Activated naive CD8-positive, alpha-beta T cell (primary cell): Measurements from ENCODE around the gene GTF3C1.

ENCODE experiments used
- H3K27ac Mint-ChIP-seq: one replicate; pipeline ENCODE4 v1.8.0; 2021; ENCODE audit warnings: mixed read lengths
- H3K27me3 Mint-ChIP-seq: one replicate; pipeline ENCODE4 v1.8.0; 2021; ENCODE audit warnings: mixed read lengths
- H3K36me3 Mint-ChIP-seq: one replicate; pipeline ENCODE4 v1.8.0; 2021; ENCODE audit warnings: mixed read lengths
- H3K4me1 Mint-ChIP-seq: one replicate; pipeline ENCODE4 v1.8.0; 2021; ENCODE audit warnings: low read depth, mixed read lengths
- H3K4me3 Mint-ChIP-seq: one replicate; pipeline ENCODE4 v1.8.0; 2021; ENCODE audit warnings: mild to moderate bottlenecking, mixed read lengths
- H3K9me3 Mint-ChIP-seq: one replicate; pipeline ENCODE4 v1.8.0; 2021; ENCODE audit warnings: low read depth, mixed read lengths

Gene GTF3C1

GRCh38 chr16:27473101-27473900 is 76.4 kb downstream of the GTF3C1 start:
- Mint-ChIP-seq H3K36me3 (peaks cover 18% of the 10 kb centered on the region), H3K27ac (no peak overlapping the region), H3K4me1 (no peaks in the 10 kb centered on the region), H3K9me3 (no peaks in the 10 kb centered on the region), H3K27me3 (no peaks in the 10 kb centered on the region), H3K4me3 (no peak overlapping the region)

GRCh38 chr16:27472091-27473020 is 77.4 kb downstream of the GTF3C1 start:
- Mint-ChIP-seq H3K36me3 (peaks cover 23% of the 10 kb centered on the region), H3K27ac (peak overlapping the region; percentile 35), H3K4me1 (no peaks in the 10 kb centered on the region), H3K4me3 (no peak overlapping the region), H3K9me3 (no peaks in the 10 kb centered on the region), H3K27me3 (no peaks in the 10 kb centered on the region)

- no peaks in the 10 kb centered on the region for H3K4me1 Mint-ChIP-seq
- H3K27me3 Mint-ChIP-seq = no peaks in the 10 kb centered on the region
- H3K27ac Mint-ChIP-seq = no peak overlapping the region
- H3K4me3 Mint-ChIP-seq = no peak overlapping the region
- no peaks in the 10 kb centered on the region for H3K9me3 Mint-ChIP-seq
- H3K36me3 Mint-ChIP-seq = peaks cover 29% of the 10 kb centered on the region
Measured at GRCh38 chr16:27471661-27472060, 78.1 kb downstream of the GTF3C1 start.

DNA sequence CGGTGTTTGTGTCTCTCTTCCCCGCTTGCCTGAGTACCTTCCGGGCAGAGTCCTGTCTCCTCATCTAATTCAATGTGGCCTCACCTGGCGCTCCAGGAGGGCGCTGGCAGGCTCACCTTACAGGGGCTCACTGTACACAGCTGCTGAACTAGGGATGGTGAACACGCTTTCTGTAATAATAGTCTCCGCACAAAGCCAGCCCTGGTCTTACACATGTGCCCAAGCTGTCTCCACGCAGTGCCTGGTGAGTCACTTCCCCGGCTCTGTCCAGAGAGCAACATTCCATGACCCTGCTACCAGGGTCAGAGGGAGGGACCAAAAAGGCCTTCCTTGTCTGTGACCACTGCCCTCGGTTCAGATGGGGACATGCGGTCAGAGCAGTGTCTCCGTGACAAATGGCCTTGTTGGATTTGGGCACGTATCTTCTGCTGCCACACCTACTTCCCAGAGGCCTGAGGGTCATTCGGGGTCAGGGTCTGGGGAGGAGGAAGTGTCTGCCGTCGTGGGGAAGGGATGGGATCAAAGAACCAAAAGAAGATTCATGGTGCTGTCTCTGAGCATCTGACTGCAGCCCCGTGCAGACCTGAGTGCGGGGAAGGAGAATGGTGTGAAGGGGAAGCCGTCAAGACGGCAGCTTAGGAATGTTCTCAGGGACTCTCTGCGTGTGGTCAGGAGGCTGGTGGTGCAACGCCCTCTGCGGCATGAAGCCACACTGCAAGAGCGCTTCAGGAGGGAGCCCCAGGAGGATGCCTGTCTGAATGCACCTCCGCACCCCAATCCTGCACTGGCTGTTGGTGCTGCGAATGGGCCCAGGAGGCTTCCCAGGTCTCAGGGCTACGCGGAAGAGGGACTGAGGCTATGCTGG is 78.9 kb downstream of the GTF3C1 start:
- Mint-ChIP-seq H3K4me3 (no peak overlapping the region), H3K4me1 (peaks cover 9% of the 10 kb centered on the region), H3K9me3 (no peaks in the 10 kb centered on the region), H3K27ac (no peak overlapping the region), H3K36me3 (peaks cover 36% of the 10 kb centered on the region), H3K27me3 (no peaks in the 10 kb centered on the region)

GRCh38 chr16:27468941-27469531 is 80.7 kb downstream of the GTF3C1 start:
- Mint-ChIP-seq H3K4me1 (peaks cover 20% of the 10 kb centered on the region), H3K27ac (no peak overlapping the region), H3K9me3 (no peaks in the 10 kb centered on the region), H3K4me3 (no peak overlapping the region), H3K27me3 (no peaks in the 10 kb centered on the region), H3K36me3 (peaks cover 33% of the 10 kb centered on the region)

DNA sequence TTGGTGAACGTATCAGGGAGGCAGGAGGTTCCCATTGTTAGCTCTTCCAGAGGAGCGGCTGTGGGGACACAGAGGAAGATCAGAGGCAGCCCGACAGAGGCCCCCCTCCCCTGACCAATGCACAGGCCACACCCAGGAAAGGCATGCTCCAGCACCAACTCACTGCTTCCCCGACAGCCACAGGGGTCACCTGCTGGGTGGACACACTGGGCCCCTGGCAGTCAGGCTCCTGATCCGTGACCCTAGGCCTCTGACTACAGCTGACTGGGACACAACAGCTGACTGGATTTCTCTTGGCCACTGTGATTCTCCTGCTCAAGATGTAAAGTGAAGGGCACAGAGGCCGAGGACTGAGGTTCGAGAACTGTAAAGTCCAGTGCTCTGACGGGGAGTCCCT is 84.2 kb downstream of the GTF3C1 start:
- Mint-ChIP-seq H3K4me1 (peaks cover 45% of the 10 kb centered on the region), H3K27me3 (no peaks in the 10 kb centered on the region), H3K27ac (peak overlapping the region; percentile 61), H3K4me3 (no peak overlapping the region), H3K9me3 (no peaks in the 10 kb centered on the region), H3K36me3 (peaks cover 30% of the 10 kb centered on the region)

DNA sequence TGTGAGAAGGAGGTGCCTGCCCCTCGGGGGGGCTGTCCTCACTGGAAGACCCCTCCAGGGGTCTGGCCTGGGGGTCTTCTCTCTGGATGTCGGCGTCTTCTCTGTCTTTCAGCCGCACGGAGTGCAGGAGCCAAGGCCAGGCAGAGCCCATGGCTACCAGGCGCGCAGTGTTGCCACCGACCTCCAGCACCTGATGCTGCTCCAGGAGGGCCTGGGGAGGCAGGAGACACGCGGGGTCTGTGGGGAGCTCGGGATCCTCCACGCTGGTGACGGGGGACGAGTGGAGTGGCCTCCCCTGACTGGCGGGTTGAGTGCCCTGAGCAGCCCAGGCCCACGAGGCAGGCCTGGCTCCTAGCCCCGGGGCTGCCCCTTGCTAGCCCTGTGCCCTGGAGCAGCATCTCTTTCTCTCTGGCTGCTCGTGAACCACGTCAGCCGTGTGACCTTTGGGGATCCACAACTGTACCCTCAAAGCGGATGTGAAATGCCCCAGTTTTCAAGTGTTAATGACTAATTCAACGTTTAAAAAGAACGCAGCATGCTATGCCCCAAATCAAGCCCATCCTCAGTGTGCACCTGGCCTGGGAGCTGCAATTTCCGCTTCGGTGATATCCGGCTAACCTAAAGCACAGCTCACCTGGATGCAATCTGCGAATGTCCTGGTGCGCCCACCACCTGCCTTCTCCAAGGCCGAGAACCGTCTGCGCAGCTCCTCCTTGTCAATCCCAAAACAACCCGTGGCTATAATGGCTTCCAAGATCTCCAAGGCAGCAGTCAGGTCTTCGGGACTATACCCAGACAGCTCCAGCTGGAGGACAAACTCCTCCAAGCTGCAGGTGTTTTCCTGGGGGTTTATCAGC is 84.9 kb downstream of the GTF3C1 start:
- Mint-ChIP-seq H3K4me3 (peak overlapping the region; percentile 47), H3K27ac (peak overlapping the region; percentile 61), H3K27me3 (no peaks in the 10 kb centered on the region), H3K36me3 (peaks cover 26% of the 10 kb centered on the region), H3K4me1 (peaks cover 49% of the 10 kb centered on the region), H3K9me3 (no peaks in the 10 kb centered on the region)

DNA sequence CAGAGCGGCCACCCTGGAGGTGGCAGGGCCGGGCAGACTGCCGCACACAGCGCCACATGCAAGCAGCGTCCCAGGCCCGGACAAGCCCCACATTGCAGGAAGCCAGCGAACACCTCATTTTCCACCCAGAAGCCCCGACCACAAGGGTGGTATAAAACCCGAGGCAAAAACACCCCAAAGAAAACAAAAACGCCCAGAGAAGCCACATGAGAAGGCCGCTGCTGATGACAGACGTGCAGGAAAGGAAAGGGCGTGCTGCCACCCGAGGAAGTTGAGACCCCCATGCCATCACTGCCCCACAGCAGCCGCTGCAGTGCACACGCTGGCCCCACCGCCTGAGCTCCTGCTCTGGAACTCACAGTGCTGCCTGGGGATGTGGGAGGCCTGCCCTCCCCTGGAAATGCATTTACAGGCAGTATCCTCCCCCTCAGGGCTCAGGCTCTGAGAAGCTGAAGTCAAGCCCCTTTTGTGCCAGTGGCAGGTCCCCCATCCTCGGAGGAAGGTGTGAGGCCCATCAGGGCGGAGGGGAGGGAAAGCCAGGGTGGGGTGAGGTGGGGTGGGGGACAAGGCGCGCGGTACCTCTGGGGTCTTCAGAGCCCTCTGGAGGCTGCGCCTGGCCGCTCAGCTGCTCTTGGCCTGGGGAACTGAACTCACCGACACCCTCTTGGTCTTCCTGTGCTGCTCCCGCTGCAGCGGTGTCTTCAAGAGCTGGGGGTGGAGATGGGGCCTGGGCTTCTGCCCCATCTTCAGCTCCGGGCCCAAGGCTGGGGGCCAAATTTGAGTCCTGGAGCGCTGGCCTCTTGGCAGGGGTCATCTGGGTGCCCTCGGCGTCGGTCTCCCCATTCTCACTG is 85.7 kb downstream of the GTF3C1 start:
- H3K4me3 Mint-ChIP-seq = peak overlapping the region; percentile 40
- peak overlapping the region; percentile 88 for H3K27ac Mint-ChIP-seq
- no peaks in the 10 kb centered on the region for H3K9me3 Mint-ChIP-seq
- peaks cover 56% of the 10 kb centered on the region for H3K4me1 Mint-ChIP-seq
- peaks cover 24% of the 10 kb centered on the region for H3K36me3 Mint-ChIP-seq
- no peaks in the 10 kb centered on the region for H3K27me3 Mint-ChIP-seq

DNA sequence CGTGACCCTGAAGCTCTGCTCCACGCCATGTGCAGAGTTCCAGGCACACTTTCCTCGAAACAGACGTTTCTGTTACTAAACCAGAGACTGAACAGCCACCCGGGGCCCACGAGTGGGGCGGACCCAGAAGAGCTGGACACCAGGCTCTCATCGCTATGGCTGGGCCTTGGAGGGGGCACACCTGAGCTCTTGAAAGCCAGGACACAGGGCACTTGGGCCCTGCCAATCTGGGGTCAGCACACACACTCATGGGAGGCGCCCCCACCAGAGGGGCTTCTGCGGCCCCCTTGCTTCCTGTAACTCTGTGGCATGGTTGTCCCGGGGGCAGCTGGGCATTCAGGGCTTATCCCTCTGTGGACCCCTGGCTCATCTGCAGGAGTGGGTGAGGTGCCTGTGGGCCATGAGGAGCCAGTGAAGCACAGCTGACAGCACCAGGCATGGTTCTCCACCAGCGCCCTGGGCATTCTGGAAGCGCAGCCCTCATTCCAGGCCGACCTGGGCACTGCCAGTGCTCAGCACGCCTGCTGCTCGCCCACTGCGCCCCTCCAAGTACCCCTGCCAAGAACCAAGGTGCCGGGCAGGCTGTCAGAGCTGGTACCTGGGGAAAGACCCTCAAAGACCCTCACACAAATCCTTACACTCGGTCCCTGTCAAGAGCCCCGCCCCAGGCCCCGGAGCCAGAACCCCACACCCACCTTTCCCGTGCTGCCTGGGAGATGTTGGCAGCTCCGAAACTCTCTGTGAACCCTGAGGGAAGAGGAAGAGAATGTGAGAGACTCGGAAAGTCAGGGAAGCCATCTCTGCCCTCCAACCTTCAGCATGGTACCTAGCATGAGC is 86.6 kb downstream of the GTF3C1 start:
- Mint-ChIP-seq H3K36me3 (peaks cover 22% of the 10 kb centered on the region), H3K27ac (peak overlapping the region; percentile 88), H3K27me3 (no peaks in the 10 kb centered on the region), H3K9me3 (no peaks in the 10 kb centered on the region), H3K4me3 (peak overlapping the region; percentile 40), H3K4me1 (peaks cover 61% of the 10 kb centered on the region)

DNA sequence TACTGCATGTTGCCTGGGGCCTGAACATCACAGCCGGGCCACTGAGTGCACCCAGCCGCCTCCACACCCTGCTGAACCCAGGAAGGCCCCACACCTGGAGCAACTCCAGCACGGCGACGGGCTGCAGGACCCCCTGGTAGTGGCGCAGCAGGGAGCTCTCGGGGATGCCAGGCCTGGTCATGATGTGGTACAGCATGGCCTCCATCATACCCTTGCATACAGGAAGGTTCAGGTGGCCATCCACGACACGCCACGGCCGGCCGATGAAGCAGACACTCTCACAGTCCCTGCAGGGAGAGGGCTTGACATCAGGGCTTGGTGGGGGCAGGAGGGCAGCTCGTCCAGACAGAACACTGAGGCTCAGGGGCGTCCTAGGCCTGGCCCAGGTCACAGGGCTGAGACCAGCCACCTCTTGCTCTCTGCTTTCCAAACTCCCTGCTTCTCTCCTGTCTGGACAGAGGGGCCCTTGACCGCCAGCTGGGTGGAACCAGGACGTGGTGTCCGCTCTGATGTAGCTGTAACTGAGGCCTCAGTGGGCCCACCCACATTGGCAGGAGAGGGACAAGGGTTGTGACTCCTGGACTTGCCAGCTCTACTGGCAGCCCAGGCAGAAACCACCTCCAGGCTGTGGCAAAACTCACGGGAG is 87.4 kb downstream of the GTF3C1 start:
- H3K27ac Mint-ChIP-seq = peak overlapping the region; percentile 6
- H3K27me3 Mint-ChIP-seq = no peaks in the 10 kb centered on the region
- H3K9me3 Mint-ChIP-seq = no peaks in the 10 kb centered on the region
- H3K36me3 Mint-ChIP-seq = peaks cover 17% of the 10 kb centered on the region
- peaks cover 64% of the 10 kb centered on the region for H3K4me1 Mint-ChIP-seq
- no peak overlapping the region for H3K4me3 Mint-ChIP-seq

- Mint-ChIP-seq H3K27me3 (no peaks in the 10 kb centered on the region), H3K36me3 (peaks cover 12% of the 10 kb centered on the region), H3K4me3 (no peak overlapping the region), H3K4me1 (peaks cover 71% of the 10 kb centered on the region), H3K27ac (no peak overlapping the region), H3K9me3 (no peaks in the 10 kb centered on the region)
Measured at GRCh38 chr16:27461483-27462171, 88.1 kb downstream of the GTF3C1 start.
